Karpas-422 (cell line): ENCODE measurements around the gene MPPED2. TPM values are rescaled to one million over a fixed set of nuclear protein-coding genes. Genes with fewer than 3 reads are reported as not detected.

Experiments used
- DNase-seq: peaks from one replicate; pipeline ENCODE4 v3.0.0-alpha.2; 2015
- H2AFZ ChIP-seq: fragments of 200-600 bp; sonication (generic); 2 replicates; pipeline ENCODE4 v1.6.1; 2014; ENCODE audit warnings: antibody characterized with exemption, low read length, mixed read lengths
- H3K27ac ChIP-seq: fragments of 200-600 bp; sonication (generic); 2 replicates; pipeline ENCODE4 v1.5.1; 2014; ENCODE audit warnings: mild to moderate bottlenecking, low read length, moderate library complexity
- H3K27me3 ChIP-seq: fragments of 200-600 bp; sonication (generic); 2 replicates; pipeline ENCODE4 v1.6.1; 2014; ENCODE audit warnings: low read length, mixed read lengths
- H3K36me3 ChIP-seq: fragments of 200-600 bp; sonication (generic); 2 replicates; pipeline ENCODE4 v1.6.1; 2014; ENCODE audit warnings: low read length, mixed read lengths; ENCODE audit not compliant: insufficient read depth
- H3K4me1 ChIP-seq: fragments of 200-600 bp; sonication (generic); 2 replicates; pipeline ENCODE4 v1.6.1; 2014; ENCODE audit warnings: mild to moderate bottlenecking, low read length, mixed read lengths
- H3K4me2 ChIP-seq: fragments of 200-600 bp; sonication (generic); 2 replicates; pipeline ENCODE4 v1.6.1; 2014; ENCODE audit warnings: low read length, low read depth, mild to moderate bottlenecking; ENCODE audit not compliant: poor library complexity, severe bottlenecking
- H3K4me3 ChIP-seq: fragments of 200-600 bp; sonication (generic); 2 replicates; pipeline ENCODE4 v1.5.1; 2014; ENCODE audit warnings: mild to moderate bottlenecking, antibody characterized with exemption, low read length, mixed read lengths
- H3K79me2 ChIP-seq: fragments of 200-600 bp; sonication (generic); 2 replicates; pipeline ENCODE4 v1.6.1; 2014; ENCODE audit warnings: mild to moderate bottlenecking, low read length, mixed read lengths
- H3K9ac ChIP-seq: fragments of 200-600 bp; sonication (generic); 2 replicates; pipeline ENCODE4 v1.6.0; 2014; ENCODE audit warnings: low read length
- H3K9me2 ChIP-seq: fragments of 200-600 bp; sonication (generic), shearing (Covaris generic); replicated peaks from 2 replicates; pipeline ENCODE4 v1.6.0; 2014; ENCODE audit warnings: mild to moderate bottlenecking, low read length, moderate library complexity; ENCODE audit not compliant: insufficient read depth
- H3K9me3 ChIP-seq: fragments of 300-700, 200-600 bp; sonication (generic); 2 replicates; pipeline ENCODE4 v1.6.1; 2014; ENCODE audit warnings: low read length, mixed read lengths
- H4K20me1 ChIP-seq: fragments of 200-600 bp; sonication (generic); 2 replicates; pipeline ENCODE4 v1.6.1; 2014; ENCODE audit warnings: mild to moderate bottlenecking, antibody characterized with exemption, low read length, low read depth; ENCODE audit not compliant: insufficient read depth
- total RNA-seq: library from RNA; depleted of rRNA; stranded (reverse); fragments of >200 nt; shearing (Covaris generic); gene quantifications from 2 replicates; pipeline ENCODE4 v1.2.3, GENCODE V29; 2014; ENCODE audit warnings: low replicate concordance

The MPPED2 gene
- total RNA-seq, 1 experiment from 2014 or later, result not detected

DNA sequence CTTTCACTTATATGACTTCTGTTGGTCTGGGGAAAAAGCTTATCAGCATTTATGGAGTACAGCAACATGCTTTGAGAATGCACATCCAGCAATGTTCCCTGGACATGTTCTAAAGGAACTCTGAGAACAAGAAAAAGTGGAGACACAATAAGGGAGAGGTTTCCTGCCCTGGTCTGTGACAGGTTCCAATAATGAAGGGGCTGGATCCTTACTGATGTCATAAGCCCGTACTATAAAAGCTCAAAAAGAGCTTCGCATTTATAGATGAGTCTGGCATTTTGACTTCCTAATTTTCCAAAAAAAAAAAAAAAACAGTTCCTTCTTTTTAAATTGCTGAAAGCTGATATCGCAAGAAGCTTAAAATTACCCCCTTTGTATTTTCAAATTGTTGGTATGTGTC lies 129.1 kb downstream of the MPPED2 start:
- no peaks in the 10 kb centered on the region for H3K27me3 ChIP-seq
- H3K4me3 ChIP-seq, result no peak overlapping the region
- no peaks in the 10 kb centered on the region for H4K20me1 ChIP-seq
- H3K4me2 ChIP-seq, result no peak overlapping the region
- H3K27ac ChIP-seq, result no peak overlapping the region
- no peak for DNase-seq
- H3K79me2 ChIP-seq, result no peaks in the 10 kb centered on the region
- H3K36me3 ChIP-seq, result no peaks in the 10 kb centered on the region
- no peak overlapping the region for H3K9ac ChIP-seq
- no peaks in the 10 kb centered on the region for H3K4me1 ChIP-seq
- no peaks in the 10 kb centered on the region for H3K9me2 ChIP-seq
- no peak overlapping the region for H2AFZ ChIP-seq
- H3K9me3 ChIP-seq, result no peaks in the 10 kb centered on the region

DNA sequence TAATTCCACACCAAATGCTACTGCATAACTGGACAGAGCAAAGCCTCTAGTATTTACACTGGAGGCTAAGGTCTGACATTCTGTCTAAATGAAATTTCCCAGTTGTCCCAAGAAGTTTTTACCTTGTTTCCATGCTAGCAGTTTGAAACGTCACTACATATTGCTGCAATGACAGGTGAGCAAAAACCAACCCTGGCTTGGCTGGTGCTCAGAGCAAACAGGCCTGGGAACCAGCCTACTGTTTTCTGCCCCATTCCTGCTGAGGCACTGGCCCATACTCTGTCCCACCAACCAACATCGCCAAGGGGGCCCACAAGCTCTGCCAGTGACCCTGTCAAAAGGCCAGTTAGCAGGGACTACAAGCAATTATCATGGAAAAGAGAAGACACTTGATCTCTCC lies 131.1 kb downstream of the MPPED2 start:
- Histone ChIP-seq H3K4me3 (no peak overlapping the region), H2AFZ (no peak overlapping the region), H4K20me1 (no peaks in the 10 kb centered on the region), H3K4me1 (no peaks in the 10 kb centered on the region), H3K27me3 (no peaks in the 10 kb centered on the region), H3K9me3 (no peaks in the 10 kb centered on the region), H3K9me2 (no peaks in the 10 kb centered on the region), H3K36me3 (no peaks in the 10 kb centered on the region), H3K4me2 (no peak overlapping the region), H3K27ac (no peak overlapping the region), H3K9ac (no peak overlapping the region), H3K79me2 (no peaks in the 10 kb centered on the region)
- no peak for DNase-seq

DNA sequence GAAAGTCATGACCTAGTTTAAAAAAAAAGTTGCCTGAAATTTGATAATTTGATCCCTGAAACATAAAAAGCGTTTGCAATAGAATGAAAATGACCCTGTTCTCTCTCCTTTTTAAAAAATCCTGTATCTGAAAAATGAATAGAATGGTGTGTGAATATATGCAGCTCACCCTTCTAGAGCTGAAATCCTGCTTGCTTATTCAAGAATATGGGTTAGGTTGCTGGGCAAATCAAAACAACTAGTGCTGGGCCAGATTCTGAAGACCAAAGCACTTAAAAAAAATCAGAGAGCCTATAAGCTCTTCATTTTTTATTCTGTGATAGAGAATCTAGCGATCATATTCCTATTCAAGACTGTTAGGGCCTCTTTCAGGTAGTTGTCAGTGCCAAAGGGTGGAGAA lies 131.6 kb downstream of the MPPED2 start:
- Histone ChIP-seq H3K9me3 (no peaks in the 10 kb centered on the region), H3K9ac (no peak overlapping the region)

DNA sequence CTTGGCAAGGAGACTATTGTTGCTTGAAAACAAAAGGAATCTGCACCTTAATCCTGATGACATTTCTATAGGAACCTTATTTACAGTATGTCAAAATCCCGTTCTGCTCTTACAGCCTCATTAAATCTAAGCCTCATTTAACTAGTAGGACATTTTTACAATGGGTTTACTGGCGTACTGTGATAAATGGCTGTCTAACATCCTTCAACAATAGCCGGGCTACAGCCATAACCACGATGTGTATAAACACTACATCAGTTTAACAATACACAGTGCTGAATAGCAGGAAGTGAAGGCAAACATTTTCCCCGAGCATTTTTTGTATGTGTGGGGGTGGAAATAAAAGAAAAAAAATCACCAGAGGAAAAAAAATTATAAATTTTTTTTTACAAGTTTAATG lies 132.0 kb downstream of the MPPED2 start:
- Histone ChIP-seq H3K79me2 (no peaks in the 10 kb centered on the region), H3K27ac (no peak overlapping the region), H2AFZ (no peak overlapping the region), H3K9me3 (no peaks in the 10 kb centered on the region), H4K20me1 (no peaks in the 10 kb centered on the region), H3K9ac (no peak overlapping the region), H3K4me1 (no peaks in the 10 kb centered on the region), H3K4me3 (no peak overlapping the region), H3K36me3 (no peaks in the 10 kb centered on the region), H3K4me2 (no peak overlapping the region), H3K27me3 (no peaks in the 10 kb centered on the region), H3K9me2 (no peaks in the 10 kb centered on the region)
- no peak for DNase-seq

More for the DNA sequence above, 131.6 kb downstream of the MPPED2 start:
- Histone ChIP-seq H3K27me3 (no peaks in the 10 kb centered on the region), H3K4me3 (no peak overlapping the region), H2AFZ (no peak overlapping the region), H3K4me1 (no peaks in the 10 kb centered on the region), H3K27ac (no peak overlapping the region), H3K79me2 (no peaks in the 10 kb centered on the region), H3K36me3 (no peaks in the 10 kb centered on the region), H3K4me2 (no peak overlapping the region), H3K9me2 (no peaks in the 10 kb centered on the region), H4K20me1 (no peaks in the 10 kb centered on the region)
- DNase-seq, result no peak

DNA sequence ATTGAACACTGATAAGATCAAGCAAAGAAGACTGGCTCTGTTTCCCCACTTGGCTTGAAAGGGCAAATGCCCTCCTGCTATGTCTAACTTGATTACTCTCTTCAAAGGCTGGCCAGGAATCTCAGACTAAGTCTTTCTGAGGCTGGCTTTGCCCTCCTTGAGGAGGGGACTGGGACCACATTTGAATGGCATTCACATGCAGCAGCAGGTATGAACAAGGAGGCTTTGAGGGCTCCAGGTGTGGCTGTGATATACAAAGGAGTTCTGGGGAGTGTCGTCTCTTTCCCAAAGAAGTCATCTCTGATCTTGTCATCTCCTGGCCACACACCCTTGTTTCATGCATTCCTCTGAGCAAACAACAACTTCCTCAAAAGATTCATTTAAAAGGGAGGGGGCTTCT lies 132.4 kb downstream of the MPPED2 start:
- no peaks in the 10 kb centered on the region for H4K20me1 ChIP-seq
- no peaks in the 10 kb centered on the region for H3K27me3 ChIP-seq
- no peaks in the 10 kb centered on the region for H3K9me2 ChIP-seq
- no peak overlapping the region for H3K27ac ChIP-seq
- no peaks in the 10 kb centered on the region for H3K36me3 ChIP-seq
- H3K9me3 ChIP-seq, result no peaks in the 10 kb centered on the region
- H3K4me1 ChIP-seq, result no peaks in the 10 kb centered on the region
- no peak overlapping the region for H3K9ac ChIP-seq
- H2AFZ ChIP-seq, result no peak overlapping the region
- DNase-seq, result no peak
- H3K79me2 ChIP-seq, result no peaks in the 10 kb centered on the region
- H3K4me2 ChIP-seq, result no peak overlapping the region
- no peak overlapping the region for H3K4me3 ChIP-seq

DNA sequence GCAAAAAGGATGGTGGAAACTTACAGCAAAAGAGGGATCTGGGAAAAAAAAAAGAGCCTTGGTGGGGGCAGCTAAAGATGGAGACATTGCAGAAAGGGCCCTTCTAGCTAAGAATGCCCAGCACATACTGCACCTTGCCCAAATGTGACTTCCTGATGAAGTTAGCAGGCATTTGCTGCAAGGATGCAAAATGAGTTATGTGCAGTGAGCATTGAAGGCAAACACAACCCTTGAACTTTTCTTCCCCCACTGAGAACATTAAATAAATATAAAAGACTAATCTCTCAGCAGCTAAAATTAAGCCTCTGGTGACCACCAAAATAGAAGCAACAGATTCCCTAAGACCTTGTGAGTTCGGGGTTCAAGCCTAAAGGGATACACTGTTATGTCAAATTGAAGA lies 133.3 kb downstream of the MPPED2 start:
- H3K9me3 ChIP-seq, result no peaks in the 10 kb centered on the region
- H3K4me2 ChIP-seq, result no peak overlapping the region
- H3K9me2 ChIP-seq, result no peaks in the 10 kb centered on the region
- no peaks in the 10 kb centered on the region for H3K79me2 ChIP-seq
- DNase-seq, result no peak
- no peak overlapping the region for H3K4me3 ChIP-seq
- H3K4me1 ChIP-seq, result no peaks in the 10 kb centered on the region
- no peaks in the 10 kb centered on the region for H3K27me3 ChIP-seq
- H3K27ac ChIP-seq, result no peak overlapping the region
- no peak overlapping the region for H3K9ac ChIP-seq
- H2AFZ ChIP-seq, result no peak overlapping the region
- no peaks in the 10 kb centered on the region for H3K36me3 ChIP-seq
- H4K20me1 ChIP-seq, result no peaks in the 10 kb centered on the region

GRCh38 chr11:30452114-30452513 lies 134.0 kb downstream of the MPPED2 start:
- H3K4me1 ChIP-seq, result no peaks in the 10 kb centered on the region
- no peaks in the 10 kb centered on the region for H4K20me1 ChIP-seq
- H3K27me3 ChIP-seq, result no peaks in the 10 kb centered on the region
- no peaks in the 10 kb centered on the region for H3K79me2 ChIP-seq
- no peak overlapping the region for H3K4me3 ChIP-seq
- H2AFZ ChIP-seq, result no peak overlapping the region
- no peak overlapping the region for H3K27ac ChIP-seq
- DNase-seq, result no peak
- H3K9me3 ChIP-seq, result no peaks in the 10 kb centered on the region
- no peak overlapping the region for H3K4me2 ChIP-seq
- H3K36me3 ChIP-seq, result no peaks in the 10 kb centered on the region
- H3K9ac ChIP-seq, result no peak overlapping the region
- no peaks in the 10 kb centered on the region for H3K9me2 ChIP-seq

DNA sequence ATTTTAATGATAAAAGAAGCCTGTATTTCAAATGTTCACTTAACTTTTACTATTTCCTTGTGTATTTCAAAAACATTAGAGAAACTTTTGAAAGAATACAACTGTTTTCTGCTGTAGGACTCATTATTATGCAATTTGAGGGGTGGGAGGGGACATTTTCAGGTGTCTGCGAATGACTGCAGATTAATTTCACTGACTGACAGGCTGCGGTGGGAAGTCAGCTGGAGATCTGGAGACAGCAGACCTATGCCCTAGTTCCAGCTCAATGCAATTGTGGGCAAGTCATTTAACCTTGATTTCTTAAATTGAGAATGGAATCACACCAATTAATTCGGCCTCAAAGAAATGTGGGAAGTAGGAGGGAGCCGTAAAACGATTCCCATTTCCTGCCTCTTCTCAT lies 134.5 kb downstream of the MPPED2 start:
- Histone ChIP-seq H3K36me3 (no peaks in the 10 kb centered on the region), H3K9ac (no peak overlapping the region), H3K27me3 (no peaks in the 10 kb centered on the region), H3K4me3 (no peak overlapping the region), H3K27ac (no peak overlapping the region), H3K9me2 (no peaks in the 10 kb centered on the region), H3K4me2 (no peak overlapping the region), H3K79me2 (no peaks in the 10 kb centered on the region), H2AFZ (no peak overlapping the region), H3K4me1 (no peaks in the 10 kb centered on the region), H4K20me1 (no peaks in the 10 kb centered on the region), H3K9me3 (no peaks in the 10 kb centered on the region)
- no peak for DNase-seq

- no peaks in the 10 kb centered on the region for H3K4me1 ChIP-seq
- H3K4me3 ChIP-seq, result no peak overlapping the region
- H3K27ac ChIP-seq, result no peak overlapping the region
- no peaks in the 10 kb centered on the region for H3K9me3 ChIP-seq
- DNase-seq, result no peak
- H3K27me3 ChIP-seq, result no peaks in the 10 kb centered on the region
- no peak overlapping the region for H3K9ac ChIP-seq
- H2AFZ ChIP-seq, result no peak overlapping the region
- H3K4me2 ChIP-seq, result no peak overlapping the region
- H3K9me2 ChIP-seq, result no peaks in the 10 kb centered on the region
- no peaks in the 10 kb centered on the region for H3K36me3 ChIP-seq
- no peaks in the 10 kb centered on the region for H3K79me2 ChIP-seq
- no peaks in the 10 kb centered on the region for H4K20me1 ChIP-seq
Observed at GRCh38 chr11:30451167-30451566, 135.0 kb downstream of the MPPED2 start.
